HepG2 (cell line): Measurements from ENCODE around the gene TBC1D21. TPM values are rescaled to one million over a fixed set of nuclear protein-coding genes. Genes with fewer than 3 reads are reported as not detected.

ENCODE experiments used
- ATAC-seq: fragments of 200-7000 bp; cut with Tn5 transposase; 3 replicates; pipeline ENCODE4 v1.9.1; 2020; ENCODE audit warnings: mild to moderate bottlenecking, moderate library complexity
- BruUV-seq: library from RNA; stranded (reverse); fragments of 400-500 nt; replicated peaks from 2 replicates; lab custom pipeline; 2021; lab: Mats Ljungman, UMichigan
- CTCF ChIA-PET: fragments of 300-600 bp; formaldehyde crosslinking; extraction: SDS; loops from one replicate; lab custom pipeline; 2021; ENCODE audit warnings: low total read pairs, inconsistent platforms, low intra/inter-chr PET ratio; lab: Yijun Ruan, JAX
- POLR2A ChIA-PET: fragments of 350-600 bp; sonication (Branson Sonifier 250); formaldehyde crosslinking; loops from one replicate; lab custom pipeline; 2020; ENCODE audit warnings: antibody characterized with exemption, inconsistent platforms; lab: Yijun Ruan, JAX
- DNase-seq: peaks from one replicate; pipeline ENCODE4 v3.0.0-alpha.2; 2015; ENCODE audit warnings: low spot score
- FAIRE-seq: peaks from 3 replicates; lab custom pipeline; 2011; peaks lifted over from hg19 to GRCh38; lab: Jason Lieb, UNC
- H2AFZ ChIP-seq: one replicate; pipeline ENCODE4 v1.6.1; 2011; ENCODE audit warnings: low read length, inconsistent platforms
- H3K27ac ChIP-seq: fragments of 300-600 bp; 3 replicates; pipeline ENCODE4 v1.8.0; 2011; ENCODE audit warnings: mixed run types, mild to moderate bottlenecking, mixed read lengths, low read length, inconsistent platforms; ENCODE audit not compliant: insufficient read depth; ENCODE audit errors: extremely low read length
- H3K27me3 ChIP-seq, 2 experiments: fragments of 200-600 bp in 1 of 2; 2 replicates in 1 of 2; 3 replicates in 1 of 2; pipeline versions ENCODE4 v1.6.0 to v1.8.0; 2011; ENCODE audit warnings: low read length in 2 of 2, mild to moderate bottlenecking in 2 of 2, moderate library complexity in 2 of 2, inconsistent platforms in 1 of 2; ENCODE audit not compliant: insufficient read depth in 2 of 2, control insufficient read depth in 1 of 2
- H3K36me3 ChIP-seq, 2 experiments: fragments of 200-600 bp in 1 of 2; replicated peaks in 1 of 2; 2 replicates in 1 of 2; 3 replicates in 1 of 2; pipeline versions ENCODE4 v1.5.1 to v1.8.0; 2011; ENCODE audit warnings: low read length in 2 of 2, inconsistent platforms in 1 of 2; ENCODE audit not compliant: insufficient read depth in 2 of 2, control insufficient read depth in 1 of 2
- H3K4me1 ChIP-seq: 2 replicates; pipeline ENCODE4 v1.5.1; 2012; ENCODE audit warnings: low read length, inconsistent platforms; ENCODE audit not compliant: insufficient read depth
- H3K4me2 ChIP-seq: 2 replicates; pipeline ENCODE4 v1.6.0; 2011; ENCODE audit warnings: low read depth, low read length, inconsistent platforms
- H3K4me3 ChIP-seq, 3 experiments: fragments of 200-600 bp in 1 of 3; sonication (generic), shearing (Covaris generic) in 1 of 3; replicated peaks in 1 of 3; 2 replicates each; pipeline ENCODE4 v1.5.1; 2011 to 2016; ENCODE audit warnings: low read length in 3 of 3, inconsistent platforms in 2 of 3, low read depth in 2 of 3, mild to moderate bottlenecking in 2 of 3, control low read depth in 1 of 3, mixed read lengths in 1 of 3; ENCODE audit not compliant: insufficient read depth in 1 of 3
- H3K79me2 ChIP-seq: one replicate; pipeline ENCODE4 v1.6.1; 2011; ENCODE audit warnings: low read length, inconsistent platforms; ENCODE audit not compliant: insufficient read depth
- H3K9ac ChIP-seq: 2 replicates; pipeline ENCODE4 v1.6.0; 2011; ENCODE audit warnings: mild to moderate bottlenecking, low read depth, low read length, inconsistent platforms; ENCODE audit not compliant: insufficient read depth
- H3K9me3 ChIP-seq: 2 replicates; pipeline ENCODE4 v1.5.1; 2012; ENCODE audit warnings: mild to moderate bottlenecking, low read length
- H4K20me1 ChIP-seq: 2 replicates; pipeline ENCODE4 v1.6.0; 2011; ENCODE audit warnings: inconsistent platforms, mild to moderate bottlenecking, low read length, moderate library complexity; ENCODE audit not compliant: insufficient read depth
- ARNTL ChIP-seq: sonication (generic); formaldehyde crosslinking; IDR thresholded peaks from 2 replicates; pipeline ENCODE4 v1.4.0; 2020; ENCODE audit warnings: mild to moderate bottlenecking, missing genetic modification reagents
- ONECUT2 ChIP-seq: sonication (generic); formaldehyde crosslinking; IDR thresholded peaks from 2 replicates; pipeline ENCODE4 v1.4.0; 2020; ENCODE audit warnings: missing genetic modification reagents
- PCBP2 ChIP-seq: fragments of 200-400 bp; formaldehyde crosslinking; optimal IDR thresholded peaks from 2 replicates; pipeline ENCODE3; 2018; ENCODE audit warnings: low read length, low read depth; ENCODE audit not compliant: poor library complexity, severe bottlenecking
- THAP11 ChIP-seq: IDR thresholded peaks from 2 replicates; pipeline ENCODE4 v1.6.1; 2016; ENCODE audit warnings: missing biosample characterization, missing genetic modification reagents
- ZBTB26 ChIP-seq: IDR thresholded peaks from 2 replicates; pipeline ENCODE4 v1.6.1; 2016; ENCODE audit warnings: missing compliant biosample characterization, missing genetic modification reagents, borderline replicate concordance
- ZNF432 ChIP-seq: sonication (generic); formaldehyde crosslinking; IDR thresholded peaks from 2 replicates; pipeline ENCODE4 v1.5.0; 2020; ENCODE audit warnings: missing genetic modification reagents, mild to moderate bottlenecking, borderline replicate concordance
- ZNF563 ChIP-seq: sonication (generic); formaldehyde crosslinking; IDR thresholded peaks from 2 replicates; pipeline ENCODE4 v1.8.0; 2022; ENCODE audit warnings: mild to moderate bottlenecking, moderate library complexity, missing genetic modification reagents
- ZSCAN22 ChIP-seq: sonication (generic); formaldehyde crosslinking; IDR thresholded peaks from 2 replicates; pipeline ENCODE4 v1.4.0; 2020; ENCODE audit warnings: mild to moderate bottlenecking, missing genetic modification reagents
- WGBS: methylation state at CpG from one replicate; pipeline ENCODE4 v1.1.6; 2017; ENCODE audit warnings: low lambda C conversion rate; 5-methylcytosine and 5-hydroxymethylcytosine counted together
- in situ Hi-C: cut with HindIII; loops from 2 replicates; pipeline ENCODE4 v1.10.0; 2017; ENCODE audit warnings: low pct_unique_long_range_greater_than_20kb; ENCODE audit not compliant: extremely low pct_ligation_motif_present
- intact Hi-C: fragments of 100-400 bp; cut with micrococcal nuclease; formaldehyde crosslinking; loops from one replicate; pipeline ENCODE4 v1.10.0; 2022; ENCODE audit not compliant: unreplicated experiment
- polyA plus RNA-seq, 8 experiments: library from polyadenylated mRNA; depleted of rRNA in 3 of 8; stranded (reverse) in 7 of 8; unstranded in 1 of 8; fragments of >200 nt; fragmentation: Illumina TruSeq in 4 of 8; extraction: Trizol in 4 of 8; gene quantifications; 2 replicates each; pipeline versions ENCODE4 v1.2.1 to v1.2.3, GENCODE V29; 2011 to 2016; ENCODE audit warnings: low read depth in 4 of 8, missing spikeins in 1 of 8, mixed read lengths in 1 of 8; ENCODE audit not compliant: insufficient read depth in 1 of 8
- total RNA-seq, 5 experiments: library from RNA; depleted of rRNA; stranded (reverse); fragments of >200 nt; fragmentation: Illumina TruSeq; extraction: Trizol; gene quantifications; 2 replicates each; pipeline ENCODE4 v1.2.3, GENCODE V29; 2016; ENCODE audit warnings: low read depth in 1 of 5

The TBC1D21 gene
- total and polyA plus RNA-seq, 2 of the 13 experiments (the other 11 are each of a cell fraction or from before 2014, with no cell fraction given), result not detected

- intact Hi-C loops, result no loop called here
- no peaks in the 10 kb centered on the region for H3K79me2 ChIP-seq
- H3K4me2 ChIP-seq, result no peak overlapping the region
- no peak overlapping the region for H2AFZ ChIP-seq
- TF ChIP-seq ONECUT2 (CRISPR knock-in tag), result no peak
- no peak for TF ChIP-seq ZSCAN22
- TF ChIP-seq THAP11 (CRISPR knock-in tag), result no peak
- no peak for TF ChIP-seq ZNF563
- no peak for TF ChIP-seq ZBTB26 (CRISPR knock-in tag)
- no peak for TF ChIP-seq ZNF432 (CRISPR knock-in tag)
- no peak for TF ChIP-seq ARNTL
- TF ChIP-seq PCBP2, result no peak
- in situ Hi-C loops, result no loop called here
- H3K36me3 ChIP-seq, result no peaks in the 10 kb centered on the region
- ATAC-seq, result no peak
- H3K9ac ChIP-seq, result no peak overlapping the region
- H3K4me1 ChIP-seq, result no peaks in the 10 kb centered on the region
- H3K4me3 ChIP-seq, result no peak overlapping the region
- POLR2A ChIA-PET, result no interaction called here
- DNase-seq, result no peak
- FAIRE-seq, result no peak
- 10% methylated on average over 5 of the region's 14 CpGs for WGBS
- no peak overlapping the region for H3K27ac ChIP-seq
- CTCF ChIA-PET, result no interaction called here
- no peaks in the 10 kb centered on the region for H4K20me1 ChIP-seq
- peaks cover 0 to 2% of the 10 kb centered on the region in 2 experiments; a peak in 1 of 5 replicates for H3K27me3 ChIP-seq
- BruUV-seq, result no TSS peak
- H3K9me3 ChIP-seq, result no peaks in the 10 kb centered on the region
Measured at GRCh38 chr15:73856458-73857192, 16.7 kb upstream of the TBC1D21 start.
